Tibial nerve (tissue), 4 donors: ENCODE data around the gene CCDC69. TPM values are rescaled to one million over a fixed set of nuclear protein-coding genes. Genes with fewer than 3 reads are reported as not detected.
"Not testable (repeated sequence)": the region's sequence is repeated elsewhere in the genome, so short reads cannot be mapped to it uniquely, and the experiment has no call there.

Source experiments
- DNase-seq, 2 donors: peaks; one replicate each; pipeline ENCODE4 v3.0.0-alpha.2; 2019; ENCODE audit warnings: low spot score in 2 of 2
- H3K27ac ChIP-seq, 4 donors: fragments of 200-600 bp; sonication (generic) in 3 of 4; one replicate each; pipeline ENCODE4 v1.5.1; 2017 to 2019; ENCODE audit warnings: mild to moderate bottlenecking in 1 of 4
- H3K27me3 ChIP-seq, 2 donors: fragments of 200-600 bp; sonication (generic) in 1 of 2; one replicate each; pipeline versions ENCODE4 v1.5.1 to v1.6.0; 2017 to 2019
- H3K36me3 ChIP-seq, 3 donors: fragments of 200-600 bp; sonication (generic); one replicate each; pipeline ENCODE4 v1.5.1; 2018 to 2019
- H3K4me1 ChIP-seq, 4 donors: fragments of 200-600 bp; sonication (generic) in 3 of 4; one replicate each; pipeline ENCODE4 v1.5.1; 2017 to 2019
- H3K4me3 ChIP-seq, 4 donors: fragments of 200-600 bp; sonication (generic) in 3 of 4; one replicate each; pipeline ENCODE4 v1.5.1; 2017 to 2019; ENCODE audit warnings: mild to moderate bottlenecking in 1 of 4, moderate library complexity in 1 of 4
- H3K9me3 ChIP-seq, 4 donors: fragments of 200-600 bp; sonication (generic) in 3 of 4; one replicate each; pipeline ENCODE4 v1.5.1; 2017 to 2019
- EP300 ChIP-seq, 2 donors: sonication (generic); formaldehyde crosslinking; IDR thresholded peaks; one replicate each; pipeline ENCODE4 v1.6.1; 2017; ENCODE audit warnings: antibody characterized with exemption in 2 of 2, mild to moderate bottlenecking in 1 of 2
- POLR2A ChIP-seq, 2 donors: fragments of 450-650 bp; IDR thresholded peaks; one replicate each; pipeline ENCODE4 v1.6.1; 2017; ENCODE audit warnings: antibody characterized with exemption in 2 of 2, mild to moderate bottlenecking in 2 of 2, moderate library complexity in 2 of 2
- WGBS, 2 donors: methylation state at CpG; one replicate each; pipeline ENCODE4 v1.1.5; 2018; 5-methylcytosine and 5-hydroxymethylcytosine counted together
- total RNA-seq, 4 donors: library from RNA; depleted of rRNA; stranded (reverse); fragments of >200 nt; gene quantifications; one replicate each; pipeline ENCODE4 v1.1.0, GENCODE V29; 2016
- TF ChIP-seq, protein P1 (sequence below), 5 experiments: fragments of 200-600 bp in 3 of 5; fragments of 450-650 bp in 2 of 5; sonication (generic) in 3 of 5; IDR thresholded peaks; one replicate each; pipeline ENCODE4 v1.5.1; 2016 to 2019; ENCODE audit warnings: antibody characterized with exemption in 5 of 5, mild to moderate bottlenecking in 3 of 5, moderate library complexity in 2 of 5

The CCDC69 gene
- total RNA-seq, 4 donors from 2014 or later = 95.6 to 201 (median 112) TPM

DNA sequence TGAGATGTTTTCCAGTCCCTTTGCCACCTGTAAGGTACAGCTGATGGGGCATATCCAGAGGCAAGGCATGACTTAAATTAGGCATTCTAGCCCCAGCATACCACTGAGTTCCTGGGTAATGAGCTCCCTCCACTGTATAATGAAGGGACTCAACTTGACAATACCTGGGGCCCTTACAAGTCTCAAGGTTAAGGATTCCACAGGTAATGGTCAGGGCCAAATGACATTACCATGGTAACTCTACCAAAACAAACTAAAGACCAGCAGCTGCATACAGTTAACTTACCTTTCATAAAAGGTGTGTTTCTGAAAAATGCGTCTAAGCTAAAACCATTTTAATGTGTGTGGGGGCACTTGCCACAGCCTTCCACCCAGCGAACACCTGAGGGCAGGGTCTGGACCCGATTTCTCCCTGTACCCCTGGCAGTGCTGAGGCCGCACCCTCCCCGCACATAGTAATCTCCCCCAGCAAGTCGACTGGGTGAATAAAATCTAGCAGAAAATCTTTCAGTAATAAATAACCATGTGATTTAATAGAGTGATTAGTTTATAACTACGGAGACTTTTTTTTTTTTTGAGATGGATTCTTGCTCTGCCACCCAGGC is 24.2 kb downstream of the CCDC69 start:
- TF ChIP-seq POLR2A (IDR thresholded peaks at IDR 0.05) (no peak), EP300 (IDR thresholded peaks at IDR 0.05) (no peak)
- TF ChIP-seq, protein P1, sequence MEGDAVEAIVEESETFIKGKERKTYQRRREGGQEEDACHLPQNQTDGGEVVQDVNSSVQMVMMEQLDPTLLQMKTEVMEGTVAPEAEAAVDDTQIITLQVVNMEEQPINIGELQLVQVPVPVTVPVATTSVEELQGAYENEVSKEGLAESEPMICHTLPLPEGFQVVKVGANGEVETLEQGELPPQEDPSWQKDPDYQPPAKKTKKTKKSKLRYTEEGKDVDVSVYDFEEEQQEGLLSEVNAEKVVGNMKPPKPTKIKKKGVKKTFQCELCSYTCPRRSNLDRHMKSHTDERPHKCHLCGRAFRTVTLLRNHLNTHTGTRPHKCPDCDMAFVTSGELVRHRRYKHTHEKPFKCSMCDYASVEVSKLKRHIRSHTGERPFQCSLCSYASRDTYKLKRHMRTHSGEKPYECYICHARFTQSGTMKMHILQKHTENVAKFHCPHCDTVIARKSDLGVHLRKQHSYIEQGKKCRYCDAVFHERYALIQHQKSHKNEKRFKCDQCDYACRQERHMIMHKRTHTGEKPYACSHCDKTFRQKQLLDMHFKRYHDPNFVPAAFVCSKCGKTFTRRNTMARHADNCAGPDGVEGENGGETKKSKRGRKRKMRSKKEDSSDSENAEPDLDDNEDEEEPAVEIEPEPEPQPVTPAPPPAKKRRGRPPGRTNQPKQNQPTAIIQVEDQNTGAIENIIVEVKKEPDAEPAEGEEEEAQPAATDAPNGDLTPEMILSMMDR (IDR thresholded peaks at IDR 0.05) = no peak
- H3K4me1 ChIP-seq = peaks cover 0 to 13% (median 9%) of the 10 kb centered on the region in 4 donors
- peaks cover 0 to 19% (median 0%) of the 10 kb centered on the region in 3 donors for H3K36me3 ChIP-seq
- 74 to 86% methylated on average over 7 of the region's 7 CpGs for WGBS, 2 donors
- no peaks in the 10 kb centered on the region for H3K27me3 ChIP-seq
- no peak for DNase-seq
- no peak overlapping the region for H3K4me3 ChIP-seq
- no peak overlapping the region for H3K27ac ChIP-seq
- H3K9me3 ChIP-seq = no peaks in the 10 kb centered on the region

DNA sequence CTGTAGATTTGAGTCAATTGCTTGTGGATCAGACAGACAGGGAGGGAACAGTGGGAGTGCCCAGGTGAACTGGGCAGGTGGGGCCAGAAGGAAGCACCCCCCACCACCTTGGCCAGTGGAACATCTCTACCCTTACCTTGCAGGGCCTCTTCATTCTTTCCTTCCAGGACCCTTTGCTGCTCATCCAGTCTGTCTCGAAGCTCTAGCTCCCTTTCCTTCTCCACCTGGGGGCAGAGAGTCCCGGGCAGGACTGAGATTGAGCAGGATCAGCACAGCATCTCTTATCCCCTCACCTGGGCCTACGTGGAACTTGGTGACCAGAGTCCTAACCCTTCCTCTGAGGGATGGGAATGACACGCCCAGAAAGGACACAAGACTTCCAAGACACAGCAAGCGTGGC is 25.0 kb downstream of the CCDC69 start:
- 74 to 76% methylated on average over 5 of the region's 5 CpGs for WGBS, 2 donors
- H3K9me3 ChIP-seq = no peaks in the 10 kb centered on the region
- H3K4me1 ChIP-seq = peaks cover 0 to 13% (median 9%) of the 10 kb centered on the region in 4 donors
- no peaks in the 10 kb centered on the region for H3K27me3 ChIP-seq
- DNase-seq = no peak
- no peak overlapping the region for H3K27ac ChIP-seq
- TF ChIP-seq POLR2A (IDR thresholded peaks at IDR 0.05) = no peak
- TF ChIP-seq EP300 (IDR thresholded peaks at IDR 0.05) = no peak
- TF ChIP-seq, protein P1 (IDR thresholded peaks at IDR 0.05) = no peak
- no peak overlapping the region for H3K4me3 ChIP-seq
- H3K36me3 ChIP-seq = peaks cover 0 to 19% (median 0%) of the 10 kb centered on the region in 3 donors

DNA sequence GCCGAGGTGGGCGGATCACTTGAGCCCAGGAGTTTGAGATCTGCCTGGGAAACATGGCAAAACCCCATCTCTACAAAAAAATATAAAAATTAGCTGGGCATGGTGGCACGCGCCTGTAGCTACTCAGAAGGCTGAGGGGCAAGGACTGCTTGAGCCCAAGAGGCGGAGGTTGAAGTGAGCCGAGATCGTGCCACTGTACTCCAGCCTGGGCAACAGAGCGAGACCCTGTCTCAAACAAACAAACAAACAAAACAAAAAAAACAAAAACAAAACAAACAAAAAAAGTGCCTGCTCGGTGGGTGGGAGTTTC is 26.6 kb downstream of the CCDC69 start:
- peaks cover 0 to 26% (median 0%) of the 10 kb centered on the region in 3 donors for H3K36me3 ChIP-seq
- not testable (repeated sequence) for H3K9me3 ChIP-seq, DNase-seq, H3K4me3 ChIP-seq, H3K27me3 ChIP-seq, H3K27ac ChIP-seq
- H3K4me1 ChIP-seq = peaks cover 0 to 13% (median 5%) of the 10 kb centered on the region in 4 donors
- WGBS, 2 donors = 88 to 92% methylated on average over 9 of the region's 9 CpGs

DNA sequence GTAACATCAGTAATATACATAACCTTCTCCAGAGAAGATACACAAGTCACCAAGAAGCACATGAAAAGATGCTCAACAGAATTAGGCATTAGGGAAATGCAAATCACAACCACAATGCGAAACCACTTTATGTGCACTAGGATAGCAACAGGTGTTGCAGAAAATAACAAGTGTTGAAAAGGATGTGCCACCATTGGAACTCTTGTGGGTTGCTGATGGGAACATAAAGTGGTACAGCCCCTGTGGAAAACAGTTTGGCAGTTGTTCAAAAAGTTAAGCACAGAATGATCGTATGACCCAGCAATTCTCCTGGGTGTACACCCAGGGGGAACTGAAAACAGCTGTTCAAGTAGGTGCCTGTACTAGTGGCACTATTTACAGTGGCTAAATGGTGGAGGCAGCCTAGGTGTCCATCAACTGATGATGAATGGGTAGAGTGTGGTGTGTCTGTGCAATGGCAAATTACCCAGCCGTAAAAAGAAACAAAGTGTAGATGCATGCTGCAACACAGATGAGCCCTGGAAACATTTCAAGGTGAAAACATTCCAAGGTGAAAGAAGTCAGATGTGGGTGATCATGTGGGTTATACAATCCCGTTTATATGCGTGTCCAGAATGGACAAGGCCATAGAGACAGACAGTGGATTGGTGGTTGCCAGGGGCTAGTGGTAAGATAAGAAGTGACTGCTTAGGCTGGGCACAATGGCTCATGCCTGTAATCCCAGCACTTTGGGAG is 27.2 kb downstream of the CCDC69 start:
- Histone ChIP-seq H3K27me3 (no peaks in the 10 kb centered on the region), H3K36me3 (peaks cover 0 to 27% (median 0%) of the 10 kb centered on the region in 3 donors), H3K4me3 (no peak overlapping the region), H3K9me3 (peaks cover 0 to 6% (median 3%) of the 10 kb centered on the region in 4 donors), H3K27ac (peak overlapping the region in 2 of 4 donors; percentile 64 to 69), H3K4me1 (peaks cover 0 to 13% (median 5%) of the 10 kb centered on the region in 4 donors)
- DNase-seq = no peak
- WGBS, 2 donors = 68 to 84% methylated on average over 5 of the region's 5 CpGs
- TF ChIP-seq EP300 (IDR thresholded peaks at IDR 0.05) (no peak), POLR2A (IDR thresholded peaks at IDR 0.05) (no peak)
- TF ChIP-seq, protein P1 (IDR thresholded peaks at IDR 0.05) = no peak

DNA sequence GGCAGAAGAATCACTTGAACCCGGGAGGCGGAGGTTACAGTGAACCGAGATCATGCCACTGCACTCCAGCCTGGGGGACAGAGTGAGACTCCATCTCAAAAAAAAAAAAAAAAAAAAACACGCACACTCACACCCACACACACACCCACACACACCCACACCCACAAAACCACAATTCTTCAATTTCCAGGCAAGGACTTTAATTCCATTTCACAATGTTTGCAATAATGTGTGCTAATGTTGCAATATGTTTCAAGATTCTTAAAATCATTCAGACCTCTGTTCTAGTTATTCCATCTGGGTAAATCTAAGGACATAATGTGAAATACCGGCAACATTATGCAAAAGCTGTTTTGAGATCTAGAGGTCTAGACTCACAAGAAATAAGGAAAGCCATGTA is 28.3 kb downstream of the CCDC69 start:
- no peak for DNase-seq
- TF ChIP-seq EP300 (IDR thresholded peaks at IDR 0.05) = peak in 1 of 2 donors; percentile 86
- no peak for TF ChIP-seq POLR2A (IDR thresholded peaks at IDR 0.05)
- TF ChIP-seq, protein P1 (IDR thresholded peaks at IDR 0.05) = no peak
- WGBS, 2 donors = 76 to 82% methylated on average over 5 of the region's 5 CpGs

More for the DNA sequence above, 28.3 kb downstream of the CCDC69 start:
- no peak overlapping the region for H3K4me3 ChIP-seq
- peaks cover 0 to 17% (median 0%) of the 10 kb centered on the region in 3 donors for H3K36me3 ChIP-seq
- H3K9me3 ChIP-seq = peaks cover 0 to 6% (median 3%) of the 10 kb centered on the region in 4 donors
- no peaks in the 10 kb centered on the region for H3K27me3 ChIP-seq
- H3K27ac ChIP-seq = peak overlapping the region in 3 of 4 donors; percentile 45 to 69 (median 69)
- H3K4me1 ChIP-seq = peaks cover 0 to 13% (median 5%) of the 10 kb centered on the region in 4 donors
